SK-N-DZ (cell line): Measurements from ENCODE around the gene MED9.

ENCODE experiments used
- DNase-seq: peaks from one replicate; pipeline ENCODE4 v3.0.0-alpha.2; 2015; ENCODE audit warnings: low spot score
- small RNA-seq, 2 experiments: library from RNA; depleted of rRNA; stranded (forward); fragments of <200 nt; gene quantifications; one replicate each; pipeline ENCODE3, GENCODE V24; 2014

Gene MED9

GRCh38 chr17:17535957-17536356, 59.2 kb downstream of the MED9 start:
- DNase-seq: no peak

DNA sequence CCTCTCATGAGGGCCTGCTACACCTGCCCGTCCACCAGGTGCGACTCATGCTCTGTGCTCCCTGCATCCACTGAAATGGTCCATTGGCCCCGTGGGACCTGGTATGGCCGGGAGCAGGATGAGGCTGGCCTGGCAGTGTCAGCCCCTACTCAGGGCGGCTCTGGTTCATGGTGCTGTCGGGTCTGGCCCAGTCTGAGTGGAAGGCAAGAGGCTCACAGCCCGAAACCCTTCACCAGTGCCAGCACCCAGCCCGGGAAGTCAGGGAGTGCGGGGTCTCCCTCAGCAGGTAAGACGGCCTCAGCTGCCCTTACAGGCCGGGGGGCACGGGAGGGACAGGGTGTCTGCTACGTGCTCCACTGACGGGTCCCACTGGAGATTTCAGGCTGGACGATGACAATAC, 59.9 kb downstream of the MED9 start:
- no peak for DNase-seq

DNA sequence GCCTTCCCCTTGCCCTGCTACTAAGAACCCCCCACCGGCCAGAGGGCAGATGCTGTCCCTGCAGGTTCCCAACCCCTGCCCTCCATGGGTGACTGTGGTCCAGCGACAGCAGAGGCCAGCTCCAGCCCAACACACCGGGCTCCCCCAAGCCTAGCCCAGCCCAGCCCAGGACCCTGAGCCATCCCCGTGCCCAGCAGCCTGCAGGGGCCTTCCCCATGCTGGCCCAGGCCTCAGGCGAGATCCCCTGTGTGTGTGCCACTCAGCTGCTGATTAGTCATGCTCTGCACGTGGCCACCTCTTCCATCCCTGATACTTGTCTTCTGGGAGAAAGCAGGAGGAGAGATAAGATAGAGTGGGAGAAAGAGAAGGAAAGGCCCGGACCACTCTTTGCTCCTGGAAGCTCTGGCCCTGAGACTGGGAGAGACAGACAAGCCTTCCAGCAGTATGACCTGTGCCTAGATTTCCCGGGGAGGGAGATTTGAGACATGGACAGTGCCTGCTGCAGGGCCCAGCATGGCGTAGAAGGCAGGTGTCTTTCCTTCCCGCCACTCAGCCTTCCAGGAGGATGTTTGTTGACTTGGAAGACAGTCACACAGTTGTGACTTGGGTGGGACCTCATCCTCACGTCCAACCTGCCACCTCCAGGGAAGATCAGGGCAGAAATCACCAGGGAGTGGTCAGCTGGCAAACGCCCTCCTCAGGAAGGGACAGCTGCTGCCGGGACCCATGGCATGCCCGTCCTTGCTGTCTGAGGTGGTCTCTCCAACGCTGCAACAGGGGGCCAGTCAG, 60.7 kb downstream of the MED9 start:
- DNase-seq: no peak

GRCh38 chr17:17538417-17539391, 61.9 kb downstream of the MED9 start:
- peak; percentile 56 for DNase-seq

GRCh38 chr17:17539591-17539990, 62.8 kb downstream of the MED9 start:
- DNase-seq: no peak

DNA sequence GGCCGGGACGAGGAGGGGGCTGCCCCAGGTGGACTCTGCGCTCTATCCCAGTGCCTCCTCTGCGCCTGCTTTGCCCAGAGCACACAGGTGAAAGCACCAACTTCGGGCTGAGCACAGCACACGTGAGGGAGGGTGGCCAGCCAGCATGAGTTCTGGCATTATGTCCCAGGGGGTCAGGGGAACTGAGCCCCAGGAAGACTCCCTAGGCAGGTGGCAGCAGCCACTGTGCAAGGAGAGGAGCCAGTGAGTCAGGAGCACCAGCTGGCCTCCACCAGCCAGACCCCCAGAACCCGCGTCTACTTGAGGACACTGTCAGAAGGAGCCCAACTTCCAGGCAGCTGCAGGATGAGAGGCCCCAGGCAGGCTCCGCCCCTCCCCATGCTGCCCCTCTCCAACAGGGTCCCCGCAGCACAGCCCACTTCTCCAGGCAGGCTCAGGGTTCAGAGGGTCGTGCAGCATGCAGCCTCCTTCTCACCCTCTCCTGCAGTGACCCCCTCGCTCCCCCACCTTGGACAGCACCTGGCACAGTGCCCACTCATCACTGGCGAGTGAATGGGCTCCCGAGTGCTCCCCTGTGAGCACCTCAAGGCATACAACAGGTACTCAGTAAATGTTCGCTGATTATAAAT, 63.6 kb downstream of the MED9 start:
- DNase-seq: peak; percentile 51

- no peak for DNase-seq
Measured at GRCh38 chr17:17540935-17541639, 64.3 kb downstream of the MED9 start.

DNA sequence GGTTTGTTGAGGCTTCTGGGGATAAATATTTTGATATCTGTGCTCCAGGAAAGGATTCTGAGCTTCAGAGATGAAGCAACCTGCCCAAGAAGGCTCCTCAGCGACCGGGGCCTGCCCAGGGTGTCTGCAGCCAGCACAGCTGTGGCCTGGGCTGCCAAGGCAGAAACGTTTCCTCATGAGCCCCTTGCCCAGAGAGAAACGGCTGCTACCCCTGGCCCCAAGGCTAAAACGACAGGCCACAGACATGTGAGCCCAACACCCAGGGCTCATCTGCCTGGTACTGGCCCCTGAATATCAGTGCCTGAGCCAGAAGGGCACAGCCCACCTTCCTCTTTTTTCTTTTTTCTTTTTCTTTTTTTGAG, 64.8 kb downstream of the MED9 start:
- DNase-seq: no peak

Small RNA genes lying within 50 kb of the gene (small RNA-seq; reads per million reads assigned to genes)
- 0 reads per million in 2 experiments for gene RF00019
